ENCODE results near the gene CTBP1.

CTBP1 gene

DNA sequence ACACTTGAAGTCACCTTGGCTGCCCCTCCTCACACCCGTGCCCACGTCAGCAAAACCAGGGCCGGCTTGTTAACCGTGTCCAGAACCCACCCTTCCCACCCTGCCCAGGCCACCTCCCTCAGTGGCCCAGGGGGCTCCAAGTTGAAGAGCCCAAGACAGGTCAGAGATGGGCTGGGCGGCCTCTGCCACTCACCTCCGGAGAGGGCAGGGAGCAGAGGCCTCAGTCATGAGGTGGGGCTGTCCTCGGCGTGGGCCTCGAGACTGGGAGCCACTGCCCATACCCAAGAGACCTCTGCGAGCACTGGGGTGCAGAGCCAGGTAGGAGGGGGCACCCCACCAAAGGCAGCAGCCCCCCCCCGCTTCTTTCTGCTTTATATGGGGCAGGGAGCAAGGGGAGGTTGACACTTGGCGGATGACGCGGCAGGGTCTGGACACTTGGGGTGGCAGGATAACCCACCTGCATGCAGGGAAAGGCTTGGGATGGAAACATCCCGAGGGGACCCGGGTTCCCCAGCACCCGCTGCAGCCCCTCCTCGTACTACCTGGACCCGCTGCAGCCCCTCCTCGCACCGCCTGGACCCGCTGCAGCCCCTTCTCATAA, 38.6 kb downstream of the CTBP1 start:
- no peaks in the 10 kb centered on the region for H3K9me3 ChIP-seq (ENCODE audit: control extremely low read depth in 1 of 5, control insufficient read depth in 4 of 5, insufficient read depth in 2 of 5, low read depth in 1 of 5, low read length in 4 of 5)
- no peak overlapping the region for H3K27ac ChIP-seq (ENCODE audit: insufficient read depth in 1 of 2, low read depth in 1 of 2, low read length in 2 of 2, poor library complexity in 1 of 2, severe bottlenecking in 2 of 2)
- WGBS (ENCODE audit: insufficient coverage) = 95% methylated on average over 17 of the region's 22 CpGs
- peaks cover 12 to 52% (median 38%) of the 10 kb centered on the region in 4 experiments for H3K36me3 ChIP-seq (ENCODE audit: control insufficient read depth in 4 of 4, insufficient read depth in 4 of 4, low read length in 3 of 4)
- no peaks in the 10 kb centered on the region for H3K27me3 ChIP-seq (replicated peaks in 2 of 5; ENCODE audit: control insufficient read depth in 4 of 5, insufficient read depth in 5 of 5, low read length in 4 of 5)
- H3K4me1 ChIP-seq (ENCODE audit: control extremely low read depth in 1 of 4, control insufficient read depth in 4 of 4, insufficient read depth in 4 of 4, low read length in 3 of 4) = peaks cover 0 to 8% (median 0%) of the 10 kb centered on the region in 4 experiments
- H3K4me3 ChIP-seq (ENCODE audit: control insufficient read depth in 1 of 7, extremely low read depth in 1 of 7, insufficient read depth in 4 of 7, low read depth in 2 of 7, low read length in 6 of 7) = no peak overlapping the region
- no peak for DNase-seq
- POLR2A ChIA-PET = no interaction called here
- CTCF ChIA-PET = no interaction called here

DNA sequence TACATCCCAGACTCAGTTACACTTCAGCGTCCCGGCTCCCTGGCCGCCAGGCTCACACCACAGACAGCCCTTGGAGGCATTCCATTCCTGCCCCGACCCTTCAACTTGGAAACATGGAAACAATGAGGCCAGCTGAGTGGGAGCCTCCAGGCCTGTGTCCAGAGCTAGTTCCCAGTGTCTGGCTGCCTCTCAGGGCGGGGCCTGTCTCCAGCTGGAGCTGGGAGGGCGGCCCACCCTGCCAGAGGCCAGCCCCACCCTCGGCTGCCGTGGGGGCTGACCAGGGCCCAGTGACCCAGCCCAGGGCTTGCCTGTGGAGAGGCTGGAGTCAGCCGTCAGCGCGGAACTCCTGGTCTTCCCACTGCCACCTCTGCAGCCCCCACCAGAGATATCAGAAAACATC, 39.1 kb downstream of the CTBP1 start:
- H3K4me3 ChIP-seq (ENCODE audit: control insufficient read depth in 1 of 7, extremely low read depth in 1 of 7, insufficient read depth in 4 of 7, low read depth in 2 of 7, low read length in 6 of 7) = no peak overlapping the region
- H3K27me3 ChIP-seq (replicated peaks in 2 of 5; ENCODE audit: control insufficient read depth in 4 of 5, insufficient read depth in 5 of 5, low read length in 4 of 5) = no peaks in the 10 kb centered on the region
- WGBS (ENCODE audit: insufficient coverage) = 98% methylated on average over 11 of the region's 11 CpGs
- no peaks in the 10 kb centered on the region for H3K9me3 ChIP-seq (ENCODE audit: control extremely low read depth in 1 of 5, control insufficient read depth in 4 of 5, insufficient read depth in 2 of 5, low read depth in 1 of 5, low read length in 4 of 5)
- H3K36me3 ChIP-seq (ENCODE audit: control insufficient read depth in 4 of 4, insufficient read depth in 4 of 4, low read length in 3 of 4) = peaks cover 11 to 47% (median 33%) of the 10 kb centered on the region in 4 experiments
- DNase-seq = no peak
- POLR2A ChIA-PET = no interaction called here
- no peak overlapping the region for H3K27ac ChIP-seq (ENCODE audit: insufficient read depth in 1 of 2, low read depth in 1 of 2, low read length in 2 of 2, poor library complexity in 1 of 2, severe bottlenecking in 2 of 2)
- CTCF ChIA-PET = no interaction called here
- H3K4me1 ChIP-seq (ENCODE audit: control extremely low read depth in 1 of 4, control insufficient read depth in 4 of 4, insufficient read depth in 4 of 4, low read length in 3 of 4) = peaks cover 0 to 8% (median 0%) of the 10 kb centered on the region in 4 experiments

DNA sequence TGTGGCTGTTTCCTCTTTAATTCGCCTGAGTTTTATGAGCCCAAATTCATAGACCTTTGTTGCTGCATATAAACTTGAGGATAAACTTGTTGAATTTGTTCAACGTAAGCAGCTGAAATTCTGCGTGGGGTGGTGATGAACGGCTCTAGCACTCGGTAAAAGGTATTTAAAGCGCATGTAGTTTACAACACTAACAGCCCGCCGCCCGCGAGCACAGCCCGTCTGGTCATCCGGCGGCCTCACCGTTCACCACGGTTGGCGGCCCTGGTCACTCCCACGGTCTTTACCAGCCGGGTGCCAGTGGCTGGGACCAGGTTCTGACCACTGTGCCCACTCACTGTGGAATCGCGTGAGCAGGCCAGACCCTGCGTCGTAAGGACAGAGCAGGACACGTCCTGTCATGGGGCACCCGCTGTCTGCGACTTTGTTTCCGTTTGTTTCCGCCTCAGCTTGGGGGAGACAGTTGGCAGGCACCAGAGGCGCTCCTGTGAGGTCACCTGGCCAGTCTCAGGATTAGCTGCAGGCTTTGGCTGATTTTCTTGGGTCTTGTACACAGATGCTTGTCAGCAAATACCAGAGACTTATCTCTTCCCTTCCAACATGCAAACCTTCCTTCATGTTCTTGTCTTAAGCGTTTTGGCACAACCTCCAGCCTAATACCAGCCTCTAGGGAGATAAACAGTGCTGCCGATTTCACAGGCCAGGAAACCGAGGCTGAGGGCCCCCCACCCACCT, 39.8 kb downstream of the CTBP1 start:
- Histone ChIP-seq H3K4me1 (ENCODE audit: control extremely low read depth in 1 of 4, control insufficient read depth in 4 of 4, insufficient read depth in 4 of 4, low read length in 3 of 4) (peaks cover 0 to 8% (median 0%) of the 10 kb centered on the region in 4 experiments), H3K27ac (ENCODE audit: insufficient read depth in 1 of 2, low read depth in 1 of 2, low read length in 2 of 2, poor library complexity in 1 of 2, severe bottlenecking in 2 of 2) (no peak overlapping the region), H3K27me3 (replicated peaks in 2 of 5; ENCODE audit: control insufficient read depth in 4 of 5, insufficient read depth in 5 of 5, low read length in 4 of 5) (no peaks in the 10 kb centered on the region), H3K9me3 (ENCODE audit: control extremely low read depth in 1 of 5, control insufficient read depth in 4 of 5, insufficient read depth in 2 of 5, low read depth in 1 of 5, low read length in 4 of 5) (no peaks in the 10 kb centered on the region), H3K36me3 (ENCODE audit: control insufficient read depth in 4 of 4, insufficient read depth in 4 of 4, low read length in 3 of 4) (peaks cover 11 to 40% (median 27%) of the 10 kb centered on the region in 4 experiments), H3K4me3 (ENCODE audit: control insufficient read depth in 1 of 7, extremely low read depth in 1 of 7, insufficient read depth in 4 of 7, low read depth in 2 of 7, low read length in 6 of 7) (no peak overlapping the region)
- no peak for DNase-seq
- ChIA-PET CTCF (no interaction called here), POLR2A (no interaction called here)
- WGBS (ENCODE audit: insufficient coverage) = 95% methylated on average over 29 of the region's 31 CpGs

DNA sequence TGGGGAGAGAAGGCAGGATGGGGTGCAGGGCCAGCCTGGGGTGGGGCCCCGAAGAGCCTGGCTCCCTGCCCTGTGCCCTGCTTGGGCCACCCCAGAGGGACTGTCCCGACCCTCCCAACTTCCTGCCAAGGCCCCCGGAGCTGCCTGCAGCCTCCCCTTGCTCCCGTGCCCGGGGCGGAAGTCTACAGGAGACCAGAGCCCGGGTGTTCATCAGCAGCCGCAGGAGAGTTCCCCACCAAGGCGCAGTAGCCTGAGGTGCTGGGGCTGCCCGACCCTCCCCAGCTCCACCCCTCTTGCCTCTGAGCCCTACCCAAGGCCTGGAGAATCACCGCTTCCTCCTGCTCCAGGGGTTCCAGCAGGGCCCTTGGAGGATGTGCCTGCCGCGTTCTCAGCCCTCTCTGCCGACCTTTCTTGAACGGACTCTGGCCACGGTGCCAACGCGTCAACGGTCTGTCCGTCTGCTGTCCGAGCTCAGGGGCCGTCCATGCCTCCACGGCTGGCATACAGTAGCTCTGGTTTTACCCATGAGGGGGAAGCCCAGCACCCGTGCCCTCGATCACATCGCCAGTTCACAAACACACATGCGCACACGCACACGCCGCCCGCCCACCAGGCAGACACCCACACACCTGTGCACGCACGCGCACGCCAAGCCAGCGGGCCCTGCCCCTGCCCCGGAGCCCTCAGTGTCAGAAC, 40.5 kb downstream of the CTBP1 start:
- ChIA-PET POLR2A (no interaction called here), CTCF (interaction anchor here (0.9 kb wide), 1 partner anchor 21 kb away, joined by 3 read pairs; no protein-coding TSS in a partner anchor)
- no peak for DNase-seq
- no peak overlapping the region for H3K27ac ChIP-seq (ENCODE audit: insufficient read depth in 1 of 2, low read depth in 1 of 2, low read length in 2 of 2, poor library complexity in 1 of 2, severe bottlenecking in 2 of 2)
- H3K27me3 ChIP-seq (replicated peaks in 2 of 5; ENCODE audit: control insufficient read depth in 4 of 5, insufficient read depth in 5 of 5, low read length in 4 of 5) = no peaks in the 10 kb centered on the region
- no peaks in the 10 kb centered on the region for H3K9me3 ChIP-seq (ENCODE audit: control extremely low read depth in 1 of 5, control insufficient read depth in 4 of 5, insufficient read depth in 2 of 5, low read depth in 1 of 5, low read length in 4 of 5)
- WGBS (ENCODE audit: insufficient coverage) = 82% methylated on average over 37 of the region's 37 CpGs
- no peak overlapping the region for H3K4me3 ChIP-seq (ENCODE audit: control insufficient read depth in 1 of 7, extremely low read depth in 1 of 7, insufficient read depth in 4 of 7, low read depth in 2 of 7, low read length in 6 of 7)
- peaks cover 0 to 10% (median under 1%) of the 10 kb centered on the region in 4 experiments for H3K4me1 ChIP-seq (ENCODE audit: control extremely low read depth in 1 of 4, control insufficient read depth in 4 of 4, insufficient read depth in 4 of 4, low read length in 3 of 4)
- peaks cover 11 to 33% (median 22%) of the 10 kb centered on the region in 4 experiments for H3K36me3 ChIP-seq (ENCODE audit: control insufficient read depth in 4 of 4, insufficient read depth in 4 of 4, low read length in 3 of 4)

DNA sequence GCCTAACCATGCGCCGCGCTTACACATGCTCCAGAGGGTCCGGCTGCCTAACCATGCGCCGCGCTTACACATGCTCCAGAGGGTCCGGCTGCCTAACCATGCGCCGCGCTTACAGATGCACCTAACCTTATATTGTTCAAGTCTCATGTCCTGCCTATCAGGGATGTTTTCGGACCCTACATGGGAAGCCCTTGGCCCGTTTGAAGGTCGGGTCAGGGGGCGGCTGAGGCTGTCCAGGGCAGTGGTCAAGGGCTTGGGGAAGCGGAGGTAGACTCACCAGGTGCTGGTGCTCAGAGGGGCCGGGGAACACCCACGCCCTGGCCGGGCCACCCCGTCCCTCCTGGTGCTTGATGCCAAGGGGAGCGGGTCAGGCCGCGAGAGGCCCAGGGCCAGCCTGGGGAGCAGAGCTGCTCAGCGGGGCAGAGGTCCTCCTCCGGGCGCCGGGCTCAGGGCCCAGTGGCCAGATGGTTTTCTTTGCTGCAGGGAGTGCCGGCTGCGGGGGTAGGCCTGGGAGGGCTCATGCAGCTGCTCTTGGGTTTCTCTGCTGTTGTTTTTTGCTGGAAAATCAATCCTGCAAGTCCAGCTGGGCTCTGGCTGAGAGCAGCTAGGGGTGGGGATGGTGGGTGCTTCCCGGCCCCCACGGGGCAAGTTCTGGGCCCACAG, 41.2 kb downstream of the CTBP1 start:
- no peak for DNase-seq
- Histone ChIP-seq H3K4me1 (ENCODE audit: control extremely low read depth in 1 of 4, control insufficient read depth in 4 of 4, insufficient read depth in 4 of 4, low read length in 3 of 4) (peaks cover 0 to 17% (median 5%) of the 10 kb centered on the region in 4 experiments), H3K9me3 (ENCODE audit: control extremely low read depth in 1 of 5, control insufficient read depth in 4 of 5, insufficient read depth in 2 of 5, low read depth in 1 of 5, low read length in 4 of 5) (no peaks in the 10 kb centered on the region), H3K27ac (ENCODE audit: insufficient read depth in 1 of 2, low read depth in 1 of 2, low read length in 2 of 2, poor library complexity in 1 of 2, severe bottlenecking in 2 of 2) (no peak overlapping the region), H3K4me3 (ENCODE audit: control insufficient read depth in 1 of 7, extremely low read depth in 1 of 7, insufficient read depth in 4 of 7, low read depth in 2 of 7, low read length in 6 of 7) (no peak overlapping the region), H3K36me3 (ENCODE audit: control insufficient read depth in 4 of 4, insufficient read depth in 4 of 4, low read length in 3 of 4) (peaks cover 8 to 26% (median 17%) of the 10 kb centered on the region in 4 experiments), H3K27me3 (replicated peaks in 2 of 5; ENCODE audit: control insufficient read depth in 4 of 5, insufficient read depth in 5 of 5, low read length in 4 of 5) (no peaks in the 10 kb centered on the region)
- CTCF ChIA-PET = interaction anchor here (0.9 kb wide), 1 partner anchor 22 kb away, joined by 3 read pairs; no protein-coding TSS in a partner anchor
- POLR2A ChIA-PET = no interaction called here
- WGBS (ENCODE audit: insufficient coverage) = 95% methylated on average over 18 of the region's 31 CpGs

DNA sequence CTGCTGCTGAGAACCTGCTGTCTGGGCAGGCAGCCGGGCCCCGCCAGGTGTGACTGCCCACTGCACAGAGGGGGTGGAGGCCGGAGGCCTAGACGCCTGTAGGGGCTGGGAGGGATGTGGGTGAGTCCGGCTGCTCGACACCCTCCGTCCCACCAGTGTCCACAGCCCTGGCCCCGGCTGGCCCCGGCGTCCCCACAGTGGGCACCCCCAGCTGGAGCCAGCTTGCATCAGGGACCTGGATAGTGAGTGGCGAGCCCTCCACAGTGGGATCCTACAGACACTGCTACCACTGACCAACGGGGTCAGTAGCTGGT, 41.8 kb downstream of the CTBP1 start:
- ChIA-PET CTCF (no interaction called here), POLR2A (no interaction called here)
- H3K36me3 ChIP-seq (ENCODE audit: control insufficient read depth in 4 of 4, insufficient read depth in 4 of 4, low read length in 3 of 4) = peaks cover 4 to 20% (median 11%) of the 10 kb centered on the region in 4 experiments
- no peaks in the 10 kb centered on the region for H3K27me3 ChIP-seq (replicated peaks in 2 of 5; ENCODE audit: control insufficient read depth in 4 of 5, insufficient read depth in 5 of 5, low read length in 4 of 5)
- WGBS (ENCODE audit: insufficient coverage) = 96% methylated on average over 12 of the region's 12 CpGs
- H3K9me3 ChIP-seq (ENCODE audit: control extremely low read depth in 1 of 5, control insufficient read depth in 4 of 5, insufficient read depth in 2 of 5, low read depth in 1 of 5, low read length in 4 of 5) = no peaks in the 10 kb centered on the region
- H3K4me1 ChIP-seq (ENCODE audit: control extremely low read depth in 1 of 4, control insufficient read depth in 4 of 4, insufficient read depth in 4 of 4, low read length in 3 of 4) = peaks cover 0 to 23% (median 11%) of the 10 kb centered on the region in 4 experiments
- no peak overlapping the region for H3K4me3 ChIP-seq (ENCODE audit: control insufficient read depth in 1 of 7, extremely low read depth in 1 of 7, insufficient read depth in 4 of 7, low read depth in 2 of 7, low read length in 6 of 7)
- H3K27ac ChIP-seq (ENCODE audit: insufficient read depth in 1 of 2, low read depth in 1 of 2, low read length in 2 of 2, poor library complexity in 1 of 2, severe bottlenecking in 2 of 2) = no peak overlapping the region
- no peak for DNase-seq
